Endothelial cell of umbilical vein (primary cell): ENCODE results near the gene TUSC2. TPM values are rescaled to one million over a fixed set of nuclear protein-coding genes. Genes with fewer than 3 reads are reported as not detected.

ENCODE experiments used
- BruUV-seq: library from RNA; stranded (reverse); fragments of 400-500 nt; replicated peaks from 2 replicates; lab custom pipeline; 2021; lab: Mats Ljungman, UMichigan
- CTCF ChIA-PET: fragments of 300-600, 350-600 bp; sonication (Branson Sonifier 250); formaldehyde crosslinking; loops from one replicate; lab custom pipeline; 2021; ENCODE audit warnings: antibody characterized with exemption, inconsistent platforms; lab: Charles Lee
- POLR2A ChIA-PET: fragments of 300-600, 350-600 bp; sonication (Branson Sonifier 250); formaldehyde crosslinking; loops from one replicate; lab custom pipeline; 2021; ENCODE audit warnings: antibody characterized with exemption, inconsistent platforms; lab: Charles Lee
- DNase-seq: peaks from one replicate; pipeline ENCODE4 v3.0.0-alpha.2; 2011; ENCODE audit warnings: low read depth, low spot score
- FAIRE-seq: peaks from 2 replicates; lab custom pipeline; 2011; peaks lifted over from hg19 to GRCh38; lab: Jason Lieb, UNC
- H2AFZ ChIP-seq: 2 replicates; pipeline ENCODE4 v1.6.0; 2012; ENCODE audit warnings: low read depth, low read length, control low read depth, inconsistent platforms
- H3K27ac ChIP-seq: 2 replicates; pipeline ENCODE4 v1.5.1; 2011; ENCODE audit warnings: low read depth, mild to moderate bottlenecking, control low read depth, low read length, moderate library complexity; ENCODE audit not compliant: insufficient read depth
- H3K27me3 ChIP-seq, 2 experiments: 2 replicates each; pipeline versions ENCODE4 v1.6.0 to v1.6.1; 2011; ENCODE audit warnings: low read length in 2 of 2, mixed read lengths in 1 of 2; ENCODE audit not compliant: control insufficient read depth in 2 of 2, insufficient read depth in 2 of 2
- H3K36me3 ChIP-seq, 2 experiments: 2 replicates in 1 of 2; 3 replicates in 1 of 2; pipeline ENCODE4 v1.5.1; 2011; ENCODE audit warnings: low read length in 2 of 2, mild to moderate bottlenecking in 1 of 2, moderate library complexity in 1 of 2; ENCODE audit not compliant: control insufficient read depth in 2 of 2, insufficient read depth in 2 of 2; ENCODE audit errors: extremely low read depth in 1 of 2
- H3K4me1 ChIP-seq: 3 replicates; pipeline ENCODE4 v1.5.1; 2011; ENCODE audit warnings: mild to moderate bottlenecking, low read length; ENCODE audit not compliant: control insufficient read depth, insufficient read depth; ENCODE audit errors: extremely low read depth
- H3K4me2 ChIP-seq: 2 replicates; pipeline ENCODE4 v1.6.1; 2011; ENCODE audit warnings: low read length, control low read depth, mixed read lengths; ENCODE audit not compliant: insufficient read depth
- H3K4me3 ChIP-seq, 3 experiments: fragments of 200-600 bp in 1 of 3; sonication (generic), shearing (Covaris generic) in 1 of 3; replicated peaks in 1 of 3; 2 replicates each; pipeline ENCODE4 v1.5.1; 2011 to 2016; ENCODE audit warnings: control low read depth in 3 of 3, low read length in 3 of 3, mild to moderate bottlenecking in 2 of 3, inconsistent platforms in 1 of 3, low read depth in 1 of 3, moderate library complexity in 1 of 3; ENCODE audit not compliant: insufficient read depth in 1 of 3
- H3K79me2 ChIP-seq: 2 replicates; pipeline ENCODE4 v1.6.0; 2012; ENCODE audit warnings: low read length, inconsistent platforms; ENCODE audit not compliant: control insufficient read depth, insufficient read depth
- H3K9ac ChIP-seq: replicated peaks from 2 replicates; pipeline ENCODE3; 2011; ENCODE audit warnings: low read length, control low read depth; ENCODE audit not compliant: insufficient read depth; ENCODE audit errors: extremely low read depth
- H3K9me1 ChIP-seq: replicated peaks from 3 replicates; pipeline ENCODE4 v1.6.0; 2011; ENCODE audit warnings: mild to moderate bottlenecking, low read length; ENCODE audit not compliant: control insufficient read depth, insufficient read depth; ENCODE audit errors: extremely low read depth
- H3K9me3 ChIP-seq: replicated peaks from 2 replicates; pipeline ENCODE4 v1.5.1; 2012; ENCODE audit warnings: low read length, inconsistent platforms; ENCODE audit not compliant: control insufficient read depth, insufficient read depth
- H4K20me1 ChIP-seq: replicated peaks from 2 replicates; pipeline ENCODE3; 2011; ENCODE audit warnings: mild to moderate bottlenecking, low read length; ENCODE audit not compliant: control insufficient read depth, insufficient read depth; ENCODE audit errors: extremely low read depth
- CTCF ChIP-seq, 2 donors: IDR thresholded peaks; 1 replicate in 1 of 2; 2 replicates in 1 of 2; pipeline ENCODE4 v1.5.1; 2011; ENCODE audit warnings: low read length in 2 of 2, mild to moderate bottlenecking in 2 of 2, moderate library complexity in 2 of 2, control low read depth in 1 of 2, inconsistent platforms in 1 of 2, low read depth in 1 of 2; ENCODE audit not compliant: insufficient read depth in 1 of 2; ENCODE audit errors: extremely low read depth in 1 of 2
- EZH2 ChIP-seq: IDR thresholded peaks from 2 replicates; pipeline ENCODE4 v1.6.1; 2012; ENCODE audit warnings: borderline replicate concordance, low read depth, mild to moderate bottlenecking, moderate library complexity, low read length, inconsistent platforms; ENCODE audit not compliant: severe bottlenecking
- FOS ChIP-seq: IDR thresholded peaks from 2 replicates; pipeline ENCODE4 v1.6.1; 2011; ENCODE audit warnings: mild to moderate bottlenecking, low read length, moderate library complexity, borderline replicate concordance; ENCODE audit not compliant: insufficient read depth
- GATA2 ChIP-seq: IDR thresholded peaks from 2 replicates; pipeline ENCODE4 v1.7.0; 2011; ENCODE audit warnings: low read depth, mild to moderate bottlenecking, moderate library complexity, mixed read lengths, low read length; ENCODE audit not compliant: insufficient read length, insufficient read depth
- JUN ChIP-seq: IDR thresholded peaks from 2 replicates; pipeline ENCODE4 v1.6.1; 2011; ENCODE audit warnings: borderline replicate concordance, low read depth; ENCODE audit not compliant: insufficient read length, insufficient read depth
- MYC ChIP-seq: IDR thresholded peaks from one replicate; pipeline ENCODE4 v1.6.1; 2011; ENCODE audit warnings: mild to moderate bottlenecking, low read depth, low read length
- POLR2A ChIP-seq: IDR thresholded peaks from 2 replicates; pipeline ENCODE4 v1.6.1; 2012; ENCODE audit warnings: low read depth, mild to moderate bottlenecking, control low read depth, low read length
- POLR2AphosphoS5 ChIP-seq: IDR thresholded peaks from 2 replicates; pipeline ENCODE4 v1.6.1; 2012; ENCODE audit warnings: low read depth, mild to moderate bottlenecking, control low read depth, low read length, moderate library complexity; ENCODE audit not compliant: insufficient read depth
- dilution Hi-C: fragments of 300-500 bp; cut with MboI; formaldehyde crosslinking; loops from one replicate; pipeline ENCODE4 v1.15.0; 2019; ENCODE audit warnings: low sequenced_read_pairs; ENCODE audit not compliant: extremely low pct_ligation_motif_present
- intact Hi-C: fragments of 100-400 bp; cut with micrococcal nuclease; formaldehyde crosslinking; loops from one replicate; pipeline ENCODE4 v1.10.0; 2022
- polyA plus RNA-seq, 4 experiments: library from polyadenylated mRNA; depleted of rRNA in 3 of 4; stranded (reverse) in 3 of 4; unstranded in 1 of 4; fragments of >200 nt; gene quantifications; 2 replicates each; pipeline versions ENCODE4 v1.2.1 to v1.2.3, GENCODE V29; 2011 to 2012; ENCODE audit warnings: missing spikeins in 1 of 4
- total RNA-seq: library from RNA; stranded (reverse); gene quantifications from 2 replicates; pipeline ENCODE4 v1.2.3, GENCODE V29; 2021
- TF ChIP-seq, protein P1 (sequence below): IDR thresholded peaks from 2 replicates; pipeline ENCODE4 v1.6.1; 2011; ENCODE audit not compliant: insufficient read depth, insufficient read length

TUSC2 gene
- total and polyA plus RNA-seq, 2 donors (not counting 3 experiments of a cell fraction or from before 2014, with no cell fraction given) = 30.0 to 89.0 TPM

DNA sequence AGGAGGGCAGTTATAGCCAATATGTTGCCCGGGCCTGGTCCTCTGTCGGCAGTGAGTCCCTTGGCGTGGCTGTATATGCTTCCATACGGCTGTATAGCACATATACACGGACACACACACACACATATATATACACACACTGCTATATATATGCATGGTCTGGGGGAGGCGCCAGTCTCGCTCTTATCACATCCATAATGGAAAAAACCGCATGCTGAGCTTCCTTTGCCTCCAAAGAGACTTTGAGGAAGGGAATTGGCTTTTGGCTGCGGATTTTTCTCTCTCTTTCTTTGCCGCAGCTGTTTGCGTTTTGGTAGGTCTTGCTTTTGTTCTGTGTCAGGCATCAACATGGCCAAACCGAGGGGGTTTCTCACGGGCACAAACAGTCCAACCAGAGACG is 42.6 kb upstream of the TUSC2 start:
- Histone ChIP-seq H3K4me1 (no peaks in the 10 kb centered on the region), H3K4me3 (no peak overlapping the region), H3K36me3 (no peaks in the 10 kb centered on the region), H3K9ac (no peak overlapping the region), H3K4me2 (no peak overlapping the region), H3K27me3 (peaks cover 3 to 5% of the 10 kb centered on the region in 2 experiments), H3K9me3 (no peaks in the 10 kb centered on the region), H3K27ac (no peak overlapping the region), H2AFZ (no peak overlapping the region), H3K79me2 (no peaks in the 10 kb centered on the region), H4K20me1 (no peaks in the 10 kb centered on the region), H3K9me1 (no peaks in the 10 kb centered on the region)
- intact Hi-C loops (no loop called here), dilution Hi-C loops (no loop called here)
- CTCF ChIA-PET = interaction anchor here (0.5 to 3.7 kb wide), 14 partner anchors 14 to 178 kb away, joined by 3 to 77 read pairs (median 4); no protein-coding TSS in a partner anchor
- peak; percentile 52 for DNase-seq
- POLR2A ChIA-PET = no interaction called here
- TF ChIP-seq, protein P1, sequence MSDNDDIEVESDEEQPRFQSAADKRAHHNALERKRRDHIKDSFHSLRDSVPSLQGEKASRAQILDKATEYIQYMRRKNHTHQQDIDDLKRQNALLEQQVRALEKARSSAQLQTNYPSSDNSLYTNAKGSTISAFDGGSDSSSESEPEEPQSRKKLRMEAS = no peak
- TF ChIP-seq CTCF (IDR thresholded peaks at IDR 0.05; ENCODE audit: extremely low read depth in 1 of 2, insufficient read depth in 1 of 2, low read depth in 1 of 2, low read length in 2 of 2) = peak; percentile 9 to 19
- no peak for TF ChIP-seq POLR2A
- no peak for TF ChIP-seq POLR2AphosphoS5
- TF ChIP-seq JUN = no peak
- no peak for TF ChIP-seq FOS
- TF ChIP-seq MYC = no peak
- TF ChIP-seq GATA2 = no peak
- TF ChIP-seq EZH2 = no peak
- BruUV-seq = no TSS peak
- peak; percentile 78 for FAIRE-seq
